ENCODE results near the gene MAP1A.

The MAP1A gene

GRCh38 chr15:43510200-43511011 is 7.0 kb upstream of the MAP1A start:
- in situ Hi-C loops (cut with HindIII; ENCODE audit: low sequenced_read_pairs), result no loop called here

GRCh38 chr15:43511012-43511885 is 6.2 kb upstream of the MAP1A start:
- in situ Hi-C loops (cut with HindIII; ENCODE audit: low sequenced_read_pairs), result no loop called here

- in situ Hi-C loops (cut with HindIII; ENCODE audit: low sequenced_read_pairs), result no loop called here
Measured at GRCh38 chr15:43513550-43513949, 3.9 kb upstream of the MAP1A start.

- in situ Hi-C loops (cut with HindIII; ENCODE audit: low sequenced_read_pairs), result no loop called here
Measured at GRCh38 chr15:43514241-43515057, 3.0 kb upstream of the MAP1A start.

- in situ Hi-C loops (cut with HindIII; ENCODE audit: low sequenced_read_pairs), result no loop called here
Measured at GRCh38 chr15:43515741-43516140, 1.7 kb upstream of the MAP1A start.

GRCh38 chr15:43516185-43516584 is 1.2 kb upstream of the MAP1A start:
- in situ Hi-C loops (cut with HindIII; ENCODE audit: low sequenced_read_pairs), result no loop called here

- in situ Hi-C loops (cut with HindIII; ENCODE audit: low sequenced_read_pairs), result no loop called here
Measured at GRCh38 chr15:43516801-43517353, 531 bp upstream of the MAP1A start.

- in situ Hi-C loops (cut with HindIII; ENCODE audit: low sequenced_read_pairs), result no loop called here
Measured at GRCh38 chr15:43518197-43518761, 871 bp downstream of the MAP1A start.

GRCh38 chr15:43519196-43519595 is 1.8 kb downstream of the MAP1A start:
- in situ Hi-C loops (cut with HindIII; ENCODE audit: low sequenced_read_pairs), result no loop called here

GRCh38 chr15:43520138-43520537 is 2.7 kb downstream of the MAP1A start:
- in situ Hi-C loops (cut with HindIII; ENCODE audit: low sequenced_read_pairs), result no loop called here

- in situ Hi-C loops (cut with HindIII; ENCODE audit: low sequenced_read_pairs), result no loop called here
Measured at GRCh38 chr15:43521419-43521818, 4.0 kb downstream of the MAP1A start.

GRCh38 chr15:43522247-43522646 is 4.8 kb downstream of the MAP1A start:
- in situ Hi-C loops (cut with HindIII; ENCODE audit: low sequenced_read_pairs), result no loop called here

GRCh38 chr15:43523646-43524045 is 6.2 kb downstream of the MAP1A start:
- in situ Hi-C loops (cut with HindIII; ENCODE audit: low sequenced_read_pairs), result no loop called here

- in situ Hi-C loops (cut with HindIII; ENCODE audit: low sequenced_read_pairs), result no loop called here
Measured at GRCh38 chr15:43524254-43524845, 6.9 kb downstream of the MAP1A start.

- in situ Hi-C loops (cut with HindIII; ENCODE audit: low sequenced_read_pairs), result no loop called here
Measured at GRCh38 chr15:43525131-43525530, 7.7 kb downstream of the MAP1A start.

GRCh38 chr15:43526261-43526930 is 9.0 kb downstream of the MAP1A start:
- in situ Hi-C loops (cut with HindIII; ENCODE audit: low sequenced_read_pairs), result no loop called here

GRCh38 chr15:43527016-43527801 is 9.8 kb downstream of the MAP1A start:
- in situ Hi-C loops (cut with HindIII; ENCODE audit: low sequenced_read_pairs), result no loop called here

GRCh38 chr15:43527802-43528541 is 10.6 kb downstream of the MAP1A start:
- in situ Hi-C loops (cut with HindIII; ENCODE audit: low sequenced_read_pairs), result no loop called here

Measured in DLD1 (cell line).